Naive thymus-derived CD8-positive, alpha-beta T cell (primary cell): ENCODE measurements around the gene GPRIN3. TPM values are rescaled to one million over a fixed set of nuclear protein-coding genes. Genes with fewer than 3 reads are reported as not detected.
A peak's percentile ranks its signal among the peaks of the same experiment; 100 is the strongest.
"Not testable (repeated sequence)": the region's sequence is repeated elsewhere in the genome, so short reads cannot be mapped to it uniquely, and the experiment has no call there.

Experiments used
- ATAC-seq, 2 donors: fragments of 150-1000 bp; cut with Tn5 transposase in 1 of 2; sonication (Bioruptor Pico), chemical (Tn5 transposase) in 1 of 2; 1 replicate in 1 of 2; 2 replicates in 1 of 2; pipeline ENCODE4 v1.10.0; 2021; ENCODE audit warnings: mild to moderate bottlenecking in 2 of 2, moderate library complexity in 2 of 2
- POLR2A ChIA-PET: fragments of 350-600 bp; sonication (Branson Sonifier 250); formaldehyde crosslinking; loops from one replicate; lab custom pipeline; 2021; ENCODE audit warnings: antibody characterized with exemption; lab: Charles Lee
- DNase-seq, 10 donors: peaks; one replicate each; pipeline versions ENCODE4 v3.0.0 to v3.0.0-alpha.2; 2020 to 2022
- H3K27ac Mint-ChIP-seq, 10 donors: one replicate each; pipeline ENCODE4 v1.8.0; 2020 to 2022; ENCODE audit warnings: mild to moderate bottlenecking in 10 of 10, mixed read lengths in 10 of 10, moderate library complexity in 4 of 10, inconsistent platforms in 1 of 10
- H3K27me3 Mint-ChIP-seq, 5 donors: one replicate each; pipeline ENCODE4 v1.8.0; 2021 to 2022; ENCODE audit warnings: mixed read lengths in 5 of 5
- H3K36me3 Mint-ChIP-seq, 3 donors: one replicate each; pipeline ENCODE4 v1.8.0; 2020 to 2022; ENCODE audit warnings: mixed read lengths in 3 of 3, mild to moderate bottlenecking in 2 of 3, inconsistent platforms in 1 of 3
- H3K4me1 Mint-ChIP-seq, 4 donors: one replicate each; pipeline ENCODE4 v1.8.0; 2021 to 2022; ENCODE audit warnings: mixed read lengths in 4 of 4
- H3K4me3 Mint-ChIP-seq, 10 donors: one replicate each; pipeline ENCODE4 v1.8.0; 2020 to 2022; ENCODE audit warnings: mild to moderate bottlenecking in 10 of 10, mixed read lengths in 10 of 10, moderate library complexity in 6 of 10, inconsistent platforms in 1 of 10
- H3K9me3 Mint-ChIP-seq, 9 donors: one replicate each; pipeline ENCODE4 v1.8.0; 2020 to 2022; ENCODE audit warnings: mixed read lengths in 9 of 9, mild to moderate bottlenecking in 3 of 9, inconsistent platforms in 1 of 9, moderate library complexity in 1 of 9
- polyA plus RNA-seq, 3 donors: library from polyadenylated mRNA; unstranded; fragments of 300-500 nt; fragmentation: Illumina TruSeq; gene quantifications; one replicate each; pipeline ENCODE4 v1.2.3, GENCODE V29; 2021
- total RNA-seq, 8 experiments: library from RNA in 2 of 8; stranded (reverse) in 2 of 8; gene quantifications; one replicate each; pipeline ENCODE4 v1.2.3 and lab custom pipeline; 2021 to 2026

GPRIN3 gene
- total and polyA plus RNA-seq, 5 experiments from 2014 or later = 3.3 to 6.5 (median 3.7) TPM

DNA sequence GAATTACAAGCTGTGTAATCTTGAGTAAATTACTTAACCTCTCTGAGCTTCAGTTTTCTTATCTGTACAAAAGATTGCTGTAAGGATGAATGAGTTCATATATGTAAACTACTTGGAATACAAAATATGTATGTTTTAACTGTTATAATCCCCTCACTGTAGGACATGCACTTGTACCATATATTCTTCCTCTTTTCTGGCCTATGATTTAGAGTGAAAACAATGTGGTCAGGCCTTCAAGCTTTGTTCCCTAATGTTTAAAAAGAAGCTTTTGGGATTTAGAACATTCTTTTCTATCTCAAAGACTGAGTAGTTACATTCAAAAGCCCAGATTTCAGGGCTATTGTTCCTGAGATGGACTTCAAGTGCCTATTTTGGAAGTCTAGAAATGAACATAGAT is 26.7 kb upstream of the GPRIN3 start:
- H3K27me3 Mint-ChIP-seq = no peaks in the 10 kb centered on the region
- no peaks in the 10 kb centered on the region for H3K9me3 Mint-ChIP-seq
- H3K4me3 Mint-ChIP-seq = no peak overlapping the region
- H3K36me3 Mint-ChIP-seq = no peaks in the 10 kb centered on the region
- peaks cover 0 to 14% (median 6%) of the 10 kb centered on the region in 4 donors for H3K4me1 Mint-ChIP-seq
- H3K27ac Mint-ChIP-seq = no peak overlapping the region
- POLR2A ChIA-PET = interaction anchor here (0.7 to 0.9 kb wide), 2 partner anchors 16 to 17 kb away, joined by 3 read pairs; no protein-coding TSS in a partner anchor
- ATAC-seq (no peak), DNase-seq (no peak)

DNA sequence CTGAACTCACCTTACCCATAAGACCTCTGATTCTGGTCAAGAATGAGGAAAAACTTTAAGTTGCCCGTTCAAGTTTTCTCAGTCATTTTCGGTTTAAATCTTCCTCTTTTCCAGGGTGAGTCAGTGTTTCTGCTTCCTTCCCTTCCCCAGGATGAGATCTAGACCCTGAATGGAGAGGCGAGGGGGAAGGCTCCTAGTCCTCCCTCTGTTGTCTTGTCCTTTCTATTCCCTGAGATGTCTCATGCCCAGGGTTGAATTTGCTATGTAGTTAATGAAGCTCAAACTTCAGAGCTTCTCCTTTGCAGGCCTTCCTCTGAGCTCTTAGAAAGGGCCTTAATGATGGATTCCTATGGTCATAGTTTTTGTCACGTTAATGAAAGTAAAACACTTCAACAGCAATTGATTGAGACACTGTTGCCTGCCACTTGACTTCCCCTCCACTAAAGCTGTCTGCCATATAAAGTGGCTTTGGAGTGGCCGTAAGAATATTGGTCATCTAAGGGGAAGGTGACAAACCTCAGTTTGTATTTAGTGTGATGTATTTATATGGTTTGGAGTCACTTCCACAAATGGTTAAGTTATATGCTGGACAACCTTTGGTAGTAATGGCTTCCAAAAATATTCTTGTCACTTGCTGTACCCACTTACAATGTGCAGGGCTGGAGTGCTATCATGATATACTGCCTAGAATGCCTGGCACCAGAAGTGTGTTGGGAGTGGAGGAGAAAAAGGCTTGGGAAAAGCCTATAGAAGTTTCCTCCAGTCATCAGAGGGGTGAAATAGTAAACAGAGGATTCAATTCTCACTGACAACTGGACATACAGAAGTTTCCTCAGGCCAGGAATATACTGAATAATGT is 24.3 kb upstream of the GPRIN3 start:
- Mint-ChIP-seq H3K27ac (no peak overlapping the region), H3K9me3 (peaks cover 0 to 14% (median 3%) of the 10 kb centered on the region in 9 donors), H3K4me1 (peaks cover 0 to 4% (median 1%) of the 10 kb centered on the region in 4 donors), H3K36me3 (peaks cover 0 to 2% (median 0%) of the 10 kb centered on the region in 3 donors), H3K4me3 (no peak overlapping the region), H3K27me3 (no peaks in the 10 kb centered on the region)
- DNase-seq (no peak), ATAC-seq (no peak)
- POLR2A ChIA-PET = no interaction called here

DNA sequence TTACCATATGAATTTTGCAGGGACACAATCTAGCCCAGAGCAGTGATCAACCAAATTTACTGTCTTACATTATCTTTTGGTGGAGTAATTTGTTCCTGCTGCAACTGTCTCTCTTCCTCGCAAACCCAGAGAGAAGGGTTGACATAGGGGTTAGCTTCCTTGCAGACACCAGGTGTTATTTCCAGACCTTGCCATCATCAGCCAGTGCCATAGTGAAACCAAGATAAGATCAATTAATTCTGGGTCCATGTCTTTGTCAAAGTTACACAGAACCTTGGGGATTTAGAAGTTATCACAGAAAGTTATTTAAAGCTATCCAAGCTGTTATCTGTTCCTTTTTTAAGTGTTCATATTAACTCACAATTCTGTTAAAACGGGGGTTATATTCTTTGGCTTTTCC is 23.6 kb upstream of the GPRIN3 start:
- Mint-ChIP-seq H3K4me1 (peaks cover 0 to 2% (median 0%) of the 10 kb centered on the region in 4 donors), H3K27me3 (no peaks in the 10 kb centered on the region), H3K36me3 (peaks cover 0 to 2% (median 0%) of the 10 kb centered on the region in 3 donors), H3K9me3 (peaks cover 0 to 14% (median 3%) of the 10 kb centered on the region in 9 donors), H3K27ac (no peak overlapping the region), H3K4me3 (no peak overlapping the region)
- no peak for DNase-seq
- ATAC-seq = no peak
- POLR2A ChIA-PET = no interaction called here

DNA sequence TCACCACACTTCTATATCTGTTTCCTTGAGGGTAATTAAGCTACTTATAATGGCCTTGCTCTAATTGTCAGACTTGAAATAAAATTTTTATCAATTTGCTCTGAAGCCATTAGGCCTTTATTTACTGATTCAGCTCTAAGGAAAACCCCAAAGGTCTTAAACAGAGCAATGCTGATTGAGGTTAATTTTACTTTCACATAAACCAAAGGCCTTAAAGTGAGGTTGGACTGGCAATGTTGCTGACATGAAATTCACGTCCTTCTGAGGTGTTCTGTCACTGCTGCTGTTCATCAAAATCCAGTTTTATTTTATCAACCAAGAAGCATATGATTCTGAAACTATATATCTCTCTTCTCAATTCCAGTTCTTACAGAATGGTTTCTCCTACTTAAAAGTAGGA is 21.7 kb upstream of the GPRIN3 start:
- Mint-ChIP-seq H3K4me1 (peaks cover 0 to 9% (median under 1%) of the 10 kb centered on the region in 4 donors), H3K36me3 (peaks cover 0 to 2% (median 0%) of the 10 kb centered on the region in 3 donors), H3K27me3 (no peaks in the 10 kb centered on the region), H3K4me3 (no peak overlapping the region), H3K27ac (peak overlapping the region in 1 of 10 donors; percentile 3), H3K9me3 (peaks cover 0 to 14% (median 3%) of the 10 kb centered on the region in 9 donors)
- POLR2A ChIA-PET = no interaction called here
- DNase-seq = no peak
- no peak for ATAC-seq

DNA sequence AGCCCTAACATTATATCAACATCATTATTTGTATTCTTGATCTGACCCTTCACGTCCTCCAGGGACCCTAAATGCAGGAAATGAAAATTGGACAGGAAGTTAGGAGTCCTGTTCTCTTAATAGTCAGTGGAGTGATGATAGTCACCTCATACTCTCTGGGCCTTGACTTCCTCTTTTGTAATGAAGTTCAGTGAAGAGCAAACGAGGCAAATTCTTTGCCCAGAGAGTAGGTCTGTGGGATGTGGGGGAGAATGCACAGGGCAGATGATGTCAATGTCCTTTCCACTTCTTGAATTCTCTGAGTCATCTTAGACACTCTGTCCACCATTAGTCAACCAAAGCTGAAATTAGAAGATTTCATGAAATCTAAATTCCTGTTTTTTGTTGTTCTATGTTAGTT is 17.1 kb upstream of the GPRIN3 start:
- DNase-seq (no peak), ATAC-seq (peak in 1 of 2 donors; percentile 61)
- no peak overlapping the region for H3K27ac Mint-ChIP-seq
- no peak overlapping the region for H3K4me3 Mint-ChIP-seq
- POLR2A ChIA-PET = no interaction called here
- peaks cover 0 to 14% (median 3%) of the 10 kb centered on the region in 9 donors for H3K9me3 Mint-ChIP-seq
- peaks cover 0 to 2% (median 0%) of the 10 kb centered on the region in 3 donors for H3K36me3 Mint-ChIP-seq
- peaks cover 0 to 9% (median 0%) of the 10 kb centered on the region in 4 donors for H3K4me1 Mint-ChIP-seq
- H3K27me3 Mint-ChIP-seq = no peaks in the 10 kb centered on the region

DNA sequence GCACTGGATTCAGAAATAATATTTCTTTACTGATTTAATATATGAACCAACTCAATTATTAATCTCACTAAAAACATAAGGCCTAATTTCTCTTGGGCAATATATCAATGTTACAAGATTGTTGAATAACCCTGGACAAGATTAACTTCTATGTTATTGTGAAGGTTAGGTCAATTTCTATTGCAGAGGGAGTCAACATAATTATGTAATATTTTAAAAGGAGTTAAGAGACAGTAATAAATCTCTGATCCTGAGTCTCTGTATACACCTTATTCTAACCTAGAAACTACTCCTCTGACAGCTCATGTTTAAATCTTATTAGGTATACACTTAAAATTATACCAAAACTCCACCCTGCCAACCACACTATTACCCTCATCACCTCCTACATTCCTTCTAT is 15.1 kb upstream of the GPRIN3 start:
- no peaks in the 10 kb centered on the region for H3K36me3 Mint-ChIP-seq
- POLR2A ChIA-PET = no interaction called here
- H3K27ac Mint-ChIP-seq = no peak overlapping the region
- H3K27me3 Mint-ChIP-seq = no peaks in the 10 kb centered on the region
- no peak overlapping the region for H3K4me3 Mint-ChIP-seq
- peaks cover 0 to 19% (median 3%) of the 10 kb centered on the region in 4 donors for H3K4me1 Mint-ChIP-seq
- ATAC-seq (no peak), DNase-seq (no peak)
- H3K9me3 Mint-ChIP-seq = peaks cover 0 to 7% (median 0%) of the 10 kb centered on the region in 9 donors

DNA sequence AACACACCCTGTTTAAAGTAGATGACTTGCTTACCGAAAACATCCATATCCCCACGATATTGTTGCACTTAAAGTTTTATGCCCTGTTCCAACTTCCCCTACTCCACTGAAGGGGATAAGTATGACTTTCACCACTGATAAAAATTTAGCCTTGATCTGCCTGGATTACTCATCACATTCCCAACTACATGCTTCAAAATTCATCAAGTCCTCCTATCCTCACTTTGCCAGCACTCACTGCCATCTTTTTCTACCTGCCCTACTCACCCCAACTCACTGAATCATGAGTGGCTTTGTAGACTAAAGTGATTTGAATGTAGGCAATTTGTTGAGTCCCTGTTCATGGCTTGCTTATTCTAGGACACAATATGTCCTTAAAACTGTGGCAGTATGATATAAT is 12.2 kb upstream of the GPRIN3 start:
- Mint-ChIP-seq H3K4me3 (no peak overlapping the region), H3K27ac (no peak overlapping the region), H3K27me3 (no peaks in the 10 kb centered on the region), H3K4me1 (peaks cover 7 to 34% (median 20%) of the 10 kb centered on the region in 4 donors), H3K36me3 (no peaks in the 10 kb centered on the region), H3K9me3 (no peaks in the 10 kb centered on the region)
- ATAC-seq = no peak
- POLR2A ChIA-PET = no interaction called here
- no peak for DNase-seq

DNA sequence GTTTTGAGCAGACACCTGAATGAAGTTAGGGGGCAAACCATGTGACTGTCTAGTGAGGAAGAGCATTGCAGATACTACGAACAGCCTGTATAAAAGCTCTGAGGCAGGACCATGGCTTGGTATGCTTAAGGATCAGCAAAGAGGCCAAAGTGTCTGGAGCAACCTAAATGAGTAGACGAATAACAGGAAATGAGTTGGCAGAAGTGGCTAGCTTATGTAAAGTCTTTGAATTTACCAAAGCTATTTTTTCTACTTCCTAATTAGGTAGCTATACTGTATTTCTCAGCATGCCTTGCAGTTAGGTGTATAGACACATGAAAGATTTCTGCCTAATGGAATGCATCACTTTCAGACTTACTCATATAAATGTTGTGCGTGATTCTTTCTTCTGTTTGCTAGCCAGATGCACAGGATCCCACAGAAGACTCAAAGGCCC is 9.3 kb upstream of the GPRIN3 start:
- Mint-ChIP-seq H3K4me3 (peak overlapping the region in 8 of 10 donors; percentile 2 to 63 (median 40)), H3K27ac (peak overlapping the region in 9 of 10 donors; percentile 7 to 93 (median 82)), H3K27me3 (no peaks in the 10 kb centered on the region), H3K36me3 (no peaks in the 10 kb centered on the region), H3K4me1 (peaks cover 7 to 29% (median 20%) of the 10 kb centered on the region in 4 donors), H3K9me3 (no peaks in the 10 kb centered on the region)
- ATAC-seq (peak; percentile 80 to 93), DNase-seq (peak in 2 of 10 donors; percentile 22 to 29)
- POLR2A ChIA-PET = interaction anchor here (1.0 to 1.3 kb wide), 2 partner anchors 18 to 23 kb away, joined by 3 read pairs; no protein-coding TSS in a partner anchor

DNA sequence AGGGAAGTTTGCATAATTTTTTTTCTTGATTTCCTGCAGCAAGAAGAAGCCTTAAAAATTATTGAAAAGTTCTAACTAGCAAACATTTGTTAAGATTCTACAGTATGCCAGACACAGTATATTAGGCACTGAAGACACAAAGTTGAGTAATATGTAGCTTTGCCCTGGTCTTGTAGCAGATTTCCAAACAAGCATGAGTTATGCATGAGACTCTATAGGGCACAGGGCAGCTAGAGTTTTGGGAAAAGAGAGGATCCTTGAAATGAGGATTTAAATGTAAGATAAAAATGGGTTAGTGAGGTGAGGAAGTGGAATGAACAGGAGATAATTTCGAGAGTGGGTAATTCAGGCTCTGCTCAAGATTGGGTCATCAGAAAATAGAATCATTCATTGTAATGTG is 8.6 kb upstream of the GPRIN3 start:
- POLR2A ChIA-PET = interaction anchor here (1.3 kb wide), 1 partner anchor 22 kb away, joined by 3 read pairs; no protein-coding TSS in a partner anchor
- Mint-ChIP-seq H3K36me3 (no peaks in the 10 kb centered on the region), H3K27ac (peak overlapping the region in 8 of 10 donors; percentile 10 to 93 (median 61)), H3K4me3 (peak overlapping the region in 3 of 10 donors; percentile 4 to 57 (median 52)), H3K4me1 (peaks cover 7 to 29% (median 20%) of the 10 kb centered on the region in 4 donors), H3K27me3 (no peaks in the 10 kb centered on the region), H3K9me3 (no peaks in the 10 kb centered on the region)
- ATAC-seq (no peak), DNase-seq (no peak)

DNA sequence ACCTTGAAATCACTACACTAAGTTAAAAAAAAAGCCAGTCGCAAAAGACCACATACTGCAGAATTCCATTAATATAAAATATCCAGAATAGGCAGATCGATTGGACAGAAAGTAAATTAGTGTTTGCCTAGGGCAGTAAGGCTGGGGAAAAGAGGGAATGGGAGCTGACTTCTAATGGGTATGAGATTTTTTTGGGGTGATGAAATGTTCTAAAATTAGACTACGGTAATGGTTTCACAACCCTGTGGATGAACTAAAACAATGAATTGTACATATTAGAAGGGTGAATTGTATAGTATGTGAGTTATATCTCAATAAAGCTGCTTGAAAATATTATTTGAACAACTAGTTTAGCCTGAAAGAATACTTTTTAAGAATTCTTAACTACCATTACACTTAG is 6.7 kb upstream of the GPRIN3 start:
- POLR2A ChIA-PET = no interaction called here
- H3K27ac Mint-ChIP-seq = no peak overlapping the region

DNA sequence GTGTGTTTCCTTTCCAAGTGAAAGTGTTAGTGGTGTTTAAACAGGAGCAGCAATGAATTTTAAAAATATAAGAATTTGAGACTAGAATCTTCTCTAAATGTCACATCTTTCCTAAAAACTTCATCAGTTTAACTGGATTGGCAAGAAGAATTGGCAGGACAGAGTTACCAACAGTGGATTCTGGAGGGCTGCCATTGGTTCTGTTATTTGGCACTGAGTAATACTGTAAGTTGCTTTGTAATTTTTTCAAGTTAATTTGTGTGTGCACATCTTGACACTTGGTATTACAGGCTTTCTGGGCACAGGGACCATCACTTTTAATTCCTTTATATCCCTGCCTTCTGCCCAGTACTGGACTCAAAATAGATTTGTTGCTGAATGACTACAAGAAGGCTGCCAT is 4.5 kb upstream of the GPRIN3 start:
- no peaks in the 10 kb centered on the region for H3K27me3 Mint-ChIP-seq
- no peak for DNase-seq
- H3K9me3 Mint-ChIP-seq = no peaks in the 10 kb centered on the region
- no peak overlapping the region for H3K4me3 Mint-ChIP-seq
- H3K4me1 Mint-ChIP-seq = peaks cover 12 to 34% (median 26%) of the 10 kb centered on the region in 4 donors
- no peak for ATAC-seq
- no peaks in the 10 kb centered on the region for H3K36me3 Mint-ChIP-seq
- H3K27ac Mint-ChIP-seq = peak overlapping the region in 1 of 10 donors; percentile 28
- POLR2A ChIA-PET = interaction anchor here (1.0 kb wide), 1 partner anchor 9 kb away, joined by 3 read pairs; no protein-coding TSS in a partner anchor

More for the DNA sequence above, 6.7 kb upstream of the GPRIN3 start:
- H3K4me3 Mint-ChIP-seq = no peak overlapping the region
- H3K9me3 Mint-ChIP-seq = no peaks in the 10 kb centered on the region
- ATAC-seq = no peak
- peaks cover 9 to 39% (median 27%) of the 10 kb centered on the region in 4 donors for H3K4me1 Mint-ChIP-seq
- no peaks in the 10 kb centered on the region for H3K36me3 Mint-ChIP-seq
- DNase-seq = no peak
- H3K27me3 Mint-ChIP-seq = no peaks in the 10 kb centered on the region

DNA sequence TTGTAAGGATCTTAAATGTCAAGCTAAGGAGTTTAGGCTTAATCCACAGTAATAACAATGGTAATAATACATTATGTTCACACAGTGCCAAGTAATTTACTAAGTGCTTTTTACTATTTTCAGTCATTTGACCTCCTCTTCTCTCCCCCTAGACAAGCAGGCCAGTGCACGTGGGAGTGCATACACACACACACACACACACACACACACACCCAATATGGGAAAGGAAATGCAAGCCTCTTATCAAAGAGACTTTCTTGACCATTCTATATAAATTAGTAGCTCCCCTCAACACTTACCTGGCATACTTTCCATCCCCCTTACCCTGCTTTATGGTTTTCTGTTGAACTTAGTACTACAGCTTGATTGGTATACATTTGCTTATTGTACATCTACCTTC is 3.8 kb upstream of the GPRIN3 start:
- Mint-ChIP-seq H3K27ac (peak overlapping the region in 2 of 10 donors; percentile 14 to 28), H3K9me3 (no peaks in the 10 kb centered on the region), H3K36me3 (no peaks in the 10 kb centered on the region), H3K27me3 (no peaks in the 10 kb centered on the region), H3K4me3 (no peak overlapping the region), H3K4me1 (peaks cover 13 to 34% (median 26%) of the 10 kb centered on the region in 4 donors)
- no peak for DNase-seq
- POLR2A ChIA-PET = interaction anchor here (1.0 kb wide), 1 partner anchor 9 kb away, joined by 3 read pairs; no protein-coding TSS in a partner anchor
- no peak for ATAC-seq

DNA sequence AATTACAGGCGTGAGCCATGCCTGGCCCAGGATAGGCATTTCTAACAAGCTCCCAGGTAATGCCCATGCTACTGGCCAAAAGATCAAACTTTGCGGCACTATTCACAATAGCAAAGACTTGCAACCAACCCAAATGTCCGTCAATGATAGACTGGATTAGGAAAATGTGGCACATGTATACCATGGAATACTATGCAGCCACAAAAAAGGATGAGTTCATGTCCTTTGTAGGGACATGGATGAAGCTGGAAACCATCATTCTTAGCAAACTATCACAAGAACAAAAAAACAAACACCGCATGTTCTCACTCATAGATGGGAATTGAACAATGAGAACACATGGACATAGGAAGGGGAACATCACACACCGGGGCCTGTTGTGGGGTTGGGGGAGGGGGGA is 1.6 kb upstream of the GPRIN3 start:
- peak overlapping the region in 7 of 10 donors; percentile 11 to 99 (median 82) for H3K4me3 Mint-ChIP-seq
- not testable (repeated sequence) for DNase-seq, H3K9me3 Mint-ChIP-seq, H3K36me3 Mint-ChIP-seq, H3K27me3 Mint-ChIP-seq, ATAC-seq
- POLR2A ChIA-PET = interaction anchor here (2.6 kb wide), 1 partner anchor 10 kb away, joined by 22 read pairs; no protein-coding TSS in a partner anchor
- peak overlapping the region in 7 of 10 donors; percentile 29 to 78 (median 68) for H3K27ac Mint-ChIP-seq
- H3K4me1 Mint-ChIP-seq = peaks cover 21 to 49% (median 41%) of the 10 kb centered on the region in 4 donors
